Measurements from ENCODE around the gene PLPPR1. TPM values are rescaled to one million over a fixed set of nuclear protein-coding genes. Genes with fewer than 3 reads are reported as not detected.

Gene PLPPR1
- total and polyA plus RNA-seq, 2 donors (not counting 3 experiments of a cell fraction or from before 2014, with no cell fraction given) = 0.18 to 0.50 TPM

- no peak overlapping the region for H3K4me2 ChIP-seq (ENCODE audit: insufficient read depth, low read length)
- no peak overlapping the region for H3K9ac ChIP-seq (replicated peaks; ENCODE audit: extremely low read depth, insufficient read depth, low read length)
- no peaks in the 10 kb centered on the region for H4K20me1 ChIP-seq (replicated peaks; ENCODE audit: control insufficient read depth, extremely low read depth, insufficient read depth, low read length)
- no peaks in the 10 kb centered on the region for H3K36me3 ChIP-seq (ENCODE audit: control insufficient read depth in 2 of 2, extremely low read depth in 1 of 2, insufficient read depth in 2 of 2, low read length in 2 of 2)
- no peak overlapping the region for H3K4me3 ChIP-seq (replicated peaks in 1 of 3; ENCODE audit: insufficient read depth in 1 of 3, low read depth in 1 of 3, low read length in 3 of 3)
- TF ChIP-seq CTCF (IDR thresholded peaks at IDR 0.05; ENCODE audit: extremely low read depth in 1 of 2, insufficient read depth in 1 of 2, low read depth in 1 of 2, low read length in 2 of 2) (peak in 1 of 2 donors; percentile 17), MAX (IDR thresholded peaks at IDR 0.05; ENCODE audit: insufficient read depth, insufficient read length) (no peak)
- intact Hi-C loops (cut with micrococcal nuclease) = no loop called here
- no peak for FAIRE-seq
- H3K4me1 ChIP-seq (ENCODE audit: control insufficient read depth, extremely low read depth, insufficient read depth, low read length) = no peaks in the 10 kb centered on the region
- H2AFZ ChIP-seq (ENCODE audit: low read depth, low read length) = no peak overlapping the region
- H3K79me2 ChIP-seq (ENCODE audit: control insufficient read depth, insufficient read depth, low read length) = no peaks in the 10 kb centered on the region
- ChIA-PET CTCF (no interaction called here), POLR2A (no interaction called here)
- BruUV-seq (replicated peaks) = no TSS peak
- H3K27me3 ChIP-seq (ENCODE audit: control insufficient read depth in 2 of 2, insufficient read depth in 2 of 2, low read length in 2 of 2) = no peaks in the 10 kb centered on the region
- no peak overlapping the region for H3K27ac ChIP-seq (ENCODE audit: insufficient read depth, low read depth, low read length)
- no peaks in the 10 kb centered on the region for H3K9me1 ChIP-seq (replicated peaks; ENCODE audit: control insufficient read depth, extremely low read depth, insufficient read depth, low read length)
- no peak for DNase-seq (ENCODE audit: low read depth, low spot score)
- no peaks in the 10 kb centered on the region for H3K9me3 ChIP-seq (replicated peaks; ENCODE audit: control insufficient read depth, insufficient read depth, low read length)
- dilution Hi-C loops (cut with MboI; ENCODE audit: extremely low pct_ligation_motif_present, low sequenced_read_pairs) = no loop called here
Observed at GRCh38 chr9:101176384-101176783, 147.9 kb downstream of the PLPPR1 start.

- no peaks in the 10 kb centered on the region for H3K79me2 ChIP-seq (ENCODE audit: control insufficient read depth, insufficient read depth, low read length)
- H3K4me1 ChIP-seq (ENCODE audit: control insufficient read depth, extremely low read depth, insufficient read depth, low read length) = no peaks in the 10 kb centered on the region
- no peak overlapping the region for H2AFZ ChIP-seq (ENCODE audit: low read depth, low read length)
- no peaks in the 10 kb centered on the region for H3K9me1 ChIP-seq (replicated peaks; ENCODE audit: control insufficient read depth, extremely low read depth, insufficient read depth, low read length)
- no peaks in the 10 kb centered on the region for H3K36me3 ChIP-seq (ENCODE audit: control insufficient read depth in 2 of 2, extremely low read depth in 1 of 2, insufficient read depth in 2 of 2, low read length in 2 of 2)
- no peak overlapping the region for H3K9ac ChIP-seq (replicated peaks; ENCODE audit: extremely low read depth, insufficient read depth, low read length)
- H3K27me3 ChIP-seq (ENCODE audit: control insufficient read depth in 2 of 2, insufficient read depth in 2 of 2, low read length in 2 of 2) = no peaks in the 10 kb centered on the region
- intact Hi-C loops (cut with micrococcal nuclease) (no loop called here), dilution Hi-C loops (cut with MboI; ENCODE audit: extremely low pct_ligation_motif_present, low sequenced_read_pairs) (no loop called here)
- H3K4me2 ChIP-seq (ENCODE audit: insufficient read depth, low read length) = no peak overlapping the region
- TF ChIP-seq POLR2A (IDR thresholded peaks at IDR 0.05; ENCODE audit: low read depth, low read length) (no peak), POLR2AphosphoS5 (IDR thresholded peaks at IDR 0.05; ENCODE audit: insufficient read depth, low read depth, low read length) (no peak), MYC (IDR thresholded peaks at IDR 0.05; ENCODE audit: low read depth, low read length) (no peak), JUN (IDR thresholded peaks at IDR 0.05; ENCODE audit: borderline replicate concordance, insufficient read depth, insufficient read length, low read depth) (no peak), CTCF (IDR thresholded peaks at IDR 0.05; ENCODE audit: extremely low read depth in 1 of 2, insufficient read depth in 1 of 2, low read depth in 1 of 2, low read length in 2 of 2) (no peak), EZH2 (IDR thresholded peaks at IDR 0.05; ENCODE audit: borderline replicate concordance, low read depth, low read length, severe bottlenecking) (no peak), GATA2 (IDR thresholded peaks at IDR 0.05; ENCODE audit: insufficient read depth, insufficient read length, low read depth, low read length) (no peak), FOS (IDR thresholded peaks at IDR 0.05; ENCODE audit: borderline replicate concordance, insufficient read depth, low read length) (no peak), MAX (IDR thresholded peaks at IDR 0.05; ENCODE audit: insufficient read depth, insufficient read length) (no peak)
- H3K9me3 ChIP-seq (replicated peaks; ENCODE audit: control insufficient read depth, insufficient read depth, low read length) = no peaks in the 10 kb centered on the region
- FAIRE-seq = no peak
- CTCF ChIA-PET = no interaction called here
- no peaks in the 10 kb centered on the region for H4K20me1 ChIP-seq (replicated peaks; ENCODE audit: control insufficient read depth, extremely low read depth, insufficient read depth, low read length)
- H3K27ac ChIP-seq (ENCODE audit: insufficient read depth, low read depth, low read length) = no peak overlapping the region
- no peak overlapping the region for H3K4me3 ChIP-seq (replicated peaks in 1 of 3; ENCODE audit: insufficient read depth in 1 of 3, low read depth in 1 of 3, low read length in 3 of 3)
- POLR2A ChIA-PET = no interaction called here
- no peak for DNase-seq (ENCODE audit: low read depth, low spot score)
- no TSS peak for BruUV-seq (replicated peaks)
Observed at GRCh38 chr9:101184813-101185278, 156.3 kb downstream of the PLPPR1 start.
